Measurements from ENCODE around the gene TTC27. TPM values are rescaled to one million over a fixed set of nuclear protein-coding genes. Genes with fewer than 3 reads are reported as not detected.
"Not testable (repeated sequence)": the region's sequence is repeated elsewhere in the genome, so short reads cannot be mapped to it uniquely, and the experiment has no call there.

The TTC27 gene
- total RNA-seq, 6 experiments from 2014 or later, result 20.0 to 24.7 (median 23.9) TPM

DNA sequence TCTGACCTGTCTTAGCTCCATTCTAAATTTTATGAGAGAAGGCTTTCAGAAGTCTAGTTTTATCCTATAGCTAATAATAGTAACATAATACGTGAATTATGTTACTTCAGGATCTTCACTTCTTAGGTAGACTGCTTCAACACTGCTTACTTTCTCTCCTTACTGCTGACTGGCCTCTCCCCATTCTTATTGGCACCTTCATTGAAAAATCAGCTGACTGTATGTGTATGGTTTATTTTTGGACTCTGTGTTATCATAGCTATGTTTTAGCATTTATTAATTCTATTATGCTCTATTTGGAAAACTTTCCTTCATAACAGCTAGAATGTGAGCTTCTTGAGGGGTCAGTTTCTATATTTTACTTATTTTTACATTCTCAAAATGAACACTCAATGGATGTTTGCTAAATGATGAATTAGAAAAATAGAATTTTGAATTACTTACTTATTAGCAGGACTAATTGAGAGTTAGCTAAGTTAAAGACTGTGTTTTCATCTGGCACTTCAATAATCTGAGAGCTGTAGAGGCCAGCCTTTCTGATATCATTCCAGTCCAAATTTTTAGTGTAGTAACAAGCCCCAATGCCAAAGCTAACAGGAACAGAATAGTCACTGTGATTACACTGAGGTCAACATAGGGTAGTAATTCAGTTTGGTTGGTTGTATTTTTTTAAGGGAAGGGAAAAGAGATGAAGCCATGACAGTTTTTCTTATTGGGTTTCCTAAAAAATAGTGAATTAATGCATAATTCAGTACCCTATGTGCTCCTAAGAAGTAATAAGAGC is 92.3 kb downstream of the TTC27 start:
- TF ChIP-seq, protein P1, sequence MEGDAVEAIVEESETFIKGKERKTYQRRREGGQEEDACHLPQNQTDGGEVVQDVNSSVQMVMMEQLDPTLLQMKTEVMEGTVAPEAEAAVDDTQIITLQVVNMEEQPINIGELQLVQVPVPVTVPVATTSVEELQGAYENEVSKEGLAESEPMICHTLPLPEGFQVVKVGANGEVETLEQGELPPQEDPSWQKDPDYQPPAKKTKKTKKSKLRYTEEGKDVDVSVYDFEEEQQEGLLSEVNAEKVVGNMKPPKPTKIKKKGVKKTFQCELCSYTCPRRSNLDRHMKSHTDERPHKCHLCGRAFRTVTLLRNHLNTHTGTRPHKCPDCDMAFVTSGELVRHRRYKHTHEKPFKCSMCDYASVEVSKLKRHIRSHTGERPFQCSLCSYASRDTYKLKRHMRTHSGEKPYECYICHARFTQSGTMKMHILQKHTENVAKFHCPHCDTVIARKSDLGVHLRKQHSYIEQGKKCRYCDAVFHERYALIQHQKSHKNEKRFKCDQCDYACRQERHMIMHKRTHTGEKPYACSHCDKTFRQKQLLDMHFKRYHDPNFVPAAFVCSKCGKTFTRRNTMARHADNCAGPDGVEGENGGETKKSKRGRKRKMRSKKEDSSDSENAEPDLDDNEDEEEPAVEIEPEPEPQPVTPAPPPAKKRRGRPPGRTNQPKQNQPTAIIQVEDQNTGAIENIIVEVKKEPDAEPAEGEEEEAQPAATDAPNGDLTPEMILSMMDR (IDR thresholded peaks at IDR 0.05), result no peak
- Mint-ChIP-seq H3K27me3 (ENCODE audit: insufficient read depth) (no peaks in the 10 kb centered on the region; the same call in 1 of the 2 replicates), H3K36me3 (ENCODE audit: low read depth) (peaks cover 16% of the 10 kb centered on the region), H3K4me3 (no peak overlapping the region), H3K4me1 (ENCODE audit: low read depth) (peaks cover 16% of the 10 kb centered on the region), H3K27ac (no peak overlapping the region), H3K9me3 (no peaks in the 10 kb centered on the region)
- no peak for DNase-seq

DNA sequence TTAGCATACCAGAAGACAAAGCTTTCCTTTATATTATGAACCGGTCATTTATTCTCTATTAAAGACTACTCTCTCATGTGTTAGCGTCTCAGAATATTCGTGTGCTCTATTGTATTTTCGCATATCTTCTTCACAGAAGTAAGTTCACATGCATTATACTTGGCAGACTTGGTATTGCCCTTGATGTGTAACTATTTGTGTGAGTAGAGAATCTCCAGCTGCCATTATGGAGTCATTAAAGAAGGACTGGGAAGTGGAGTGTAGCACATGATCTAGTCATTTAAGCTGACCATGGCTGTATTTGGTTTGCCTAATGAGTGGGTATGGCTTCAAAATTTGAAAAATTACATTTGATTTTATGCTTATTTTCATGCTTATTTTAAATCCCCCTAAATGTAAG is 92.9 kb downstream of the TTC27 start:
- no peaks in the 10 kb centered on the region; the same call in 1 of the 2 replicates for H3K27me3 Mint-ChIP-seq (ENCODE audit: insufficient read depth)
- H3K36me3 Mint-ChIP-seq (ENCODE audit: low read depth), result peaks cover 17% of the 10 kb centered on the region
- no peak for DNase-seq
- H3K9me3 Mint-ChIP-seq, result no peaks in the 10 kb centered on the region
- peaks cover 9% of the 10 kb centered on the region for H3K4me1 Mint-ChIP-seq (ENCODE audit: low read depth)
- TF ChIP-seq, protein P1 (IDR thresholded peaks at IDR 0.05), result no peak
- H3K27ac Mint-ChIP-seq, result no peak overlapping the region
- H3K4me3 Mint-ChIP-seq, result no peak overlapping the region

DNA sequence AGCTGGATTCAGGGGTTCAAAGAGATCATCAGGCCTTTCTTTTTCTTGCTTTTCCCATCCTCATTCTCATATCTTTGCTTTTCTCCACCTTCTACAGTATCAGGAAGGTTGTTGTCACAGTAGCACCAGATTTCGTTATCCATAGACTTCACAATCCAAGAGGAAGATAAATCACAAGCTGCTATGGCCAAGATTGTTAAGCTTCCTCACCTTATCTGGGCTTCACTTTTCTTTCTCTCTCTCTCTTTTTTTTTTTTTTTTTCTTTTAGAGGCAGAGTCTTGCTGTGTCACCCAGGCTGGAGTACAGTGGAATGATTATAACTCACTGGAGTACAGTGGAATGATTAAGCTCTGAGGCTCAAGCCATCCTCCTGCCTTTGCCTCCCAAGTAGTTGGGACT is 93.5 kb downstream of the TTC27 start:
- Mint-ChIP-seq H3K27ac (no peak overlapping the region), H3K4me1 (ENCODE audit: low read depth) (peaks cover 3% of the 10 kb centered on the region; the same call in 1 of the 2 replicates), H3K27me3 (ENCODE audit: insufficient read depth) (no peaks in the 10 kb centered on the region; the same call in 1 of the 2 replicates), H3K4me3 (no peak overlapping the region), H3K9me3 (no peaks in the 10 kb centered on the region), H3K36me3 (ENCODE audit: low read depth) (peaks cover 22% of the 10 kb centered on the region)
- no peak for DNase-seq
- TF ChIP-seq, protein P1 (IDR thresholded peaks at IDR 0.05), result no peak

DNA sequence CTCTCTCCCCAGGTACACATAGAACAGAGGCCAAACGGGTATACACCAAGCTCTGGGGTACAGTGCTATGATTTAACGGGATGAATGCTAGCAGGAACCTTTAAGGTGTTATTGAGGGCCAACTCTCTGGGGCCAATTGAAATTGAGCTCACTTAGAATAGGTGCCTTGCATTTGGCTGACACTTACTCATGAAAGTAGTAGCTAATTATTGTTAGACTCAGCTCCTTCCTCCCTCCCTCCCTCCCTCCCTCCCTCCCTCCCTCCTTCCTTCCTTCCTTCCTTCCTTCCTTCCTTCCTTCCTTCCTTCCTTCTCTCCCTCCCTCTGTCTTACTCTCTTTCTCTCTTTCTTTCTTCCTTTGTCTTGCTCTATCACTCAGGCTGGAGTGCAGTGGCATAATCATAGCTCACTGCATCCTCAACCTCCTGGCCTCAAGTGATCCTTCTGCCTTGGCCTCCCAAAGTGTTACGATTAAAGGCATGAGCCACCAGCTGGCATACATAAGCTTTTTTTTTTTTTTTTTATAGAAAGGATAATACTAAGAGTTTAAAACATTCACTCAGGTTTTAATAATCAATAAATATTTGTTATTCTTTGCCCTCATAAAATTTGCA is 95.7 kb downstream of the TTC27 start:
- TF ChIP-seq, protein P1 (IDR thresholded peaks at IDR 0.05), result no peak
- Mint-ChIP-seq H3K4me1 (ENCODE audit: low read depth) (no peaks in the 10 kb centered on the region), H3K36me3 (ENCODE audit: low read depth) (peaks cover 24% of the 10 kb centered on the region), H3K27ac (no peak overlapping the region), H3K4me3 (no peak overlapping the region), H3K27me3 (ENCODE audit: insufficient read depth) (peaks cover 1% of the 10 kb centered on the region; the same call in 1 of the 2 replicates), H3K9me3 (no peaks in the 10 kb centered on the region)
- no peak for DNase-seq

DNA sequence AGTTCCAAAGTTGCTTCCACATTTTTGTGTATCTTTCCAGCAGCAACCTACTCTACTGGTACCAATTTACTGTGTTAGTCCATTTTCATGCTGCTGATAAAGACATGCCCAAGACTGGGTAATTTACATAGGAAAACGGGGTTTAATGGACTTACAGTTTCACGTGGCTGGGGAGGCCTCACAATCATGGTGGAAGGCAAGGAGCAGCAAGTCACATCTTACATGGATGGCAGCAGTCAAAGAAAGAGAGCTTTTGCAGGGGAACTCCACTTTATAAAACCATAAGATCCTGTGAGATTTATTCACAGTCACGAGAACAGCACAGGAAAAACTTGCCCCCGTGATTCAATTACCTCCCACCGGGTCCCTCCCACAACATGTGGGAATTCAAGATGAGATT is 98.8 kb downstream of the TTC27 start:
- not testable (repeated sequence) for H3K9me3 Mint-ChIP-seq; H3K27ac Mint-ChIP-seq; DNase-seq; H3K4me1 Mint-ChIP-seq (ENCODE audit: low read depth); H3K27me3 Mint-ChIP-seq (ENCODE audit: insufficient read depth); H3K4me3 Mint-ChIP-seq
- H3K36me3 Mint-ChIP-seq (ENCODE audit: low read depth), result peaks cover 24% of the 10 kb centered on the region

DNA sequence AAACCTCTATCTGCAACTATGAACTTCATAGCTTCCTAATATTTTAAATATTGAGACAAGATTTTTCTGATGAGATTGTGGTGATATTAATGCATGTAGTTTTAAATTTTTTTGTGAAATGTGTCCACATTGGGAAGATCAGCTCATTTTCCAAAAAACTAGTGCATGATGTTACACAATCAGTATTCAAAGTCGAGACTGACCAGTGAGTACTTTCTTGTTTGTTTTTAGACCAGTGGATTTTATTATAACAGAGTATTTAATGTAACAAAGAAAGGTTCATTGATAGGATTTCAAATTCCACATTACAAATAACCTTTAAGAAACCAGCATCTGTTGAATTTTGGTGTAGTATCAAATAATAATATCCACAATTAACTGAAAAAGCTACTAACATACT is 99.3 kb downstream of the TTC27 start:
- H3K27me3 Mint-ChIP-seq (ENCODE audit: insufficient read depth), result peaks cover 1% of the 10 kb centered on the region; the same call in 1 of the 2 replicates
- H3K9me3 Mint-ChIP-seq, result no peaks in the 10 kb centered on the region
- H3K27ac Mint-ChIP-seq, result no peak overlapping the region
- H3K36me3 Mint-ChIP-seq (ENCODE audit: low read depth), result peaks cover 24% of the 10 kb centered on the region
- TF ChIP-seq, protein P1 (IDR thresholded peaks at IDR 0.05), result no peak
- H3K4me3 Mint-ChIP-seq, result no peak overlapping the region
- DNase-seq, result no peak
- H3K4me1 Mint-ChIP-seq (ENCODE audit: low read depth), result no peaks in the 10 kb centered on the region

DNA sequence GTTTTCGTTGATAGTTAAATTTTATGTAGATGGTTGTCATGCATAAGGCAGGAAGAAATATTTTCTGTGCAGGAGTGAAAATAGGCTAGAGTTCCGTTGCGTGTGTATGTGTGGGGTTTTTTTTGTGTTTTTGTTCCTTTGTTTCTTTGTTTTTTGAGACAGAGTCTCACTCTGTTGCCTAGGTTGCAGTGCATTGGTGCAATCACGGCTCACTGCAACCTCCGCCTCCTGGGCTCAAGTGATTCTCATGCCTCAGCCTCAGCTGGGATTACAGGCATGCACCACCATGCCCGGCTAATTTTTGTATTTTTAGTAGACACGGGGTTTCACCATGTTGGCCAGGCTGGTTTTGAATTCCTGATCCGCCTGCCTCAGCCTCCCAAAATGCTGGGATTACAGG is 103.1 kb downstream of the TTC27 start:
- peaks cover 12% of the 10 kb centered on the region; the same call in 1 of the 2 replicates for H3K4me1 Mint-ChIP-seq (ENCODE audit: low read depth)
- H3K36me3 Mint-ChIP-seq (ENCODE audit: low read depth), result peaks cover 12% of the 10 kb centered on the region
- not testable (repeated sequence) for H3K4me3 Mint-ChIP-seq; H3K27ac Mint-ChIP-seq; H3K9me3 Mint-ChIP-seq; DNase-seq; H3K27me3 Mint-ChIP-seq (ENCODE audit: insufficient read depth)
